ENCODE measurements around the gene GPR52.
A peak's percentile ranks its signal among the peaks of the same experiment; 100 is the strongest.

The GPR52 gene

DNA sequence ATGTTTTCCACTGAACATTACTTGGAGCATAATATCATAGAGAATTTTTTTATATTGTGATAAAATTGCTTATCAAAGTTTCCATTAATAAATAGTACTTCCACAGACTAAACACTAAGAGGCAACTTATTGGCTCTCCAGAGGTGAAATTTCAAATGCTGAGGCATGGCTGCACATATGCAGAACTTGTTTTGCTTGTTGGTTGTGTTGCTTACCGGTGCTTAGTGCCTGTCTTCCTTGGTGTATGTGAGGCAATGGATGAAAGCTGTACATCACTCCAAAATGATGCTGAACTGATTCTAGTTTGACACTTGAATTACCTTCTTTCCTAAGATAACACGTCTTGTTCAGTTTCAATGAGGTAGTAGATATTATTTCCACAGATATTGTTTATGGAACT is 29.8 kb upstream of the GPR52 start:
- TF ChIP-seq, protein P1, sequence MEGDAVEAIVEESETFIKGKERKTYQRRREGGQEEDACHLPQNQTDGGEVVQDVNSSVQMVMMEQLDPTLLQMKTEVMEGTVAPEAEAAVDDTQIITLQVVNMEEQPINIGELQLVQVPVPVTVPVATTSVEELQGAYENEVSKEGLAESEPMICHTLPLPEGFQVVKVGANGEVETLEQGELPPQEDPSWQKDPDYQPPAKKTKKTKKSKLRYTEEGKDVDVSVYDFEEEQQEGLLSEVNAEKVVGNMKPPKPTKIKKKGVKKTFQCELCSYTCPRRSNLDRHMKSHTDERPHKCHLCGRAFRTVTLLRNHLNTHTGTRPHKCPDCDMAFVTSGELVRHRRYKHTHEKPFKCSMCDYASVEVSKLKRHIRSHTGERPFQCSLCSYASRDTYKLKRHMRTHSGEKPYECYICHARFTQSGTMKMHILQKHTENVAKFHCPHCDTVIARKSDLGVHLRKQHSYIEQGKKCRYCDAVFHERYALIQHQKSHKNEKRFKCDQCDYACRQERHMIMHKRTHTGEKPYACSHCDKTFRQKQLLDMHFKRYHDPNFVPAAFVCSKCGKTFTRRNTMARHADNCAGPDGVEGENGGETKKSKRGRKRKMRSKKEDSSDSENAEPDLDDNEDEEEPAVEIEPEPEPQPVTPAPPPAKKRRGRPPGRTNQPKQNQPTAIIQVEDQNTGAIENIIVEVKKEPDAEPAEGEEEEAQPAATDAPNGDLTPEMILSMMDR (IDR thresholded peaks at IDR 0.05; ENCODE audit: unreplicated experiment in 3 of 3), result no peak
- H3K9me3 Mint-ChIP-seq, result no peaks in the 10 kb centered on the region
- no peak overlapping the region for H3K27ac Mint-ChIP-seq
- no peak overlapping the region for H3K4me3 Mint-ChIP-seq
- no peaks in the 10 kb centered on the region for H3K27me3 Mint-ChIP-seq (ENCODE audit: low read depth)
- H3K4me1 Mint-ChIP-seq, result no peaks in the 10 kb centered on the region
- H3K36me3 Mint-ChIP-seq (ENCODE audit: low read depth), result no peaks in the 10 kb centered on the region

DNA sequence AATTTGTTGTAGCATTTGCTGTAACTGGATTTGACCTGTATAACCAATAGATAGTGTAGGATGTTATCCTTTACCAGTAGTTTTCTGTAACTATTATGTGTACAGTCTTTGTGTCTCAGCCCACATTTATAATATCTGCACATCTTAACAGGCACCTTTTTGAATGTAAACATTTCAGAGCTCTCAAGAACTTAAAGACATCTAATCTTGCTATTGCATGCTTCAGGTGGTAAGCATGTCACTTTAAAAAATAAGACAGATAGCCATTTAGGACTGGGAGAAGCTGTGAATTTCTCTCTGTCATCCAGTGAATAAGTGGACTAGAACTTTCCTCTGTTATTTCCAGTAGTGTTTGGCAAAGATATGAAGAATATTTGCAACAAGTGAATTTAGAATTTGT is 22.6 kb upstream of the GPR52 start:
- Mint-ChIP-seq H3K36me3 (ENCODE audit: low read depth) (no peaks in the 10 kb centered on the region), H3K4me1 (peaks cover 9% of the 10 kb centered on the region), H3K4me3 (no peak overlapping the region), H3K9me3 (no peaks in the 10 kb centered on the region), H3K27ac (no peak overlapping the region), H3K27me3 (ENCODE audit: low read depth) (no peaks in the 10 kb centered on the region)
- TF ChIP-seq, protein P1 (IDR thresholded peaks at IDR 0.05; ENCODE audit: unreplicated experiment in 3 of 3), result no peak

DNA sequence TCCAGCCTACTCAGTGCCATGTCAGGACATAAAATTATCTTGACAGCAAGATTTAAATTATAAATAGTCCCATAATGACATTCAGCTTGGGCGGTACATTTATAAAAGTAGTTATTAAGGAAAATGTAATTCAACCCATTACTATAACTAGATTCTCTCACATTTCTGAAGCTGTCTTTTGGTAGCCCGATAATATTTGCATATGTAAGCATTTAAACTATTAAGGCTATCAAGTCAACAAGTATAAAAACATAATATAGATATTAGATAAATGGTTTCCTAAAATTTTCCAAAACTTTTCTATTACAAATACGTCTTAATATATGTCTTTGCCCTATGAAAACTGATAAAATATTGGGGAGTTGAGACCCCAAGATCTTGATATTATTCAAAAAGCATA is 21.6 kb upstream of the GPR52 start:
- Mint-ChIP-seq H3K27me3 (ENCODE audit: low read depth) (no peaks in the 10 kb centered on the region), H3K4me3 (no peak overlapping the region), H3K4me1 (peaks cover 9% of the 10 kb centered on the region), H3K9me3 (no peaks in the 10 kb centered on the region), H3K36me3 (ENCODE audit: low read depth) (no peaks in the 10 kb centered on the region), H3K27ac (no peak overlapping the region)
- TF ChIP-seq, protein P1 (IDR thresholded peaks at IDR 0.05; ENCODE audit: unreplicated experiment in 3 of 3), result no peak

DNA sequence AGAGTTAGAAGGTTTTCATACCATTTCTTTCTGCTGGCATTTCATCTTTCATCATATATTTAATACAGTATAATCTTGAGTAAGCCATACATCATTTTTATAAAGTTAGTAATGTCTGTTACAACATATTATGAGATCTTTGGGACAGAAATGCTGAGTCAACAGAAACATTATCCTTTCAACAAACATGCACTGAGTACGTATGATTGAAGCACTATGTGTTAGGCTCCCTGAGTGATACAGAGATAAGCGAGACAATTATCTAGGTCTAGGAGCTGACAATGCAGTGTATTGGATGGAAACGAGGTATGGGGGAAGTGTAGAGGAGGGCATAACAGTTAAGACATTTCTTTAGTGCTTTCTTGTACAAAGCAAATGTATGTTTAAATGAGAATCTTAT is 19.7 kb upstream of the GPR52 start:
- no peak overlapping the region for H3K4me3 Mint-ChIP-seq
- TF ChIP-seq, protein P1 (IDR thresholded peaks at IDR 0.05; ENCODE audit: unreplicated experiment in 3 of 3), result no peak
- no peaks in the 10 kb centered on the region for H3K36me3 Mint-ChIP-seq (ENCODE audit: low read depth)
- H3K27ac Mint-ChIP-seq, result peak overlapping the region in 1 of 3 experiments; percentile 1
- peaks cover 9% of the 10 kb centered on the region for H3K4me1 Mint-ChIP-seq
- H3K27me3 Mint-ChIP-seq (ENCODE audit: low read depth), result no peaks in the 10 kb centered on the region
- no peaks in the 10 kb centered on the region for H3K9me3 Mint-ChIP-seq

DNA sequence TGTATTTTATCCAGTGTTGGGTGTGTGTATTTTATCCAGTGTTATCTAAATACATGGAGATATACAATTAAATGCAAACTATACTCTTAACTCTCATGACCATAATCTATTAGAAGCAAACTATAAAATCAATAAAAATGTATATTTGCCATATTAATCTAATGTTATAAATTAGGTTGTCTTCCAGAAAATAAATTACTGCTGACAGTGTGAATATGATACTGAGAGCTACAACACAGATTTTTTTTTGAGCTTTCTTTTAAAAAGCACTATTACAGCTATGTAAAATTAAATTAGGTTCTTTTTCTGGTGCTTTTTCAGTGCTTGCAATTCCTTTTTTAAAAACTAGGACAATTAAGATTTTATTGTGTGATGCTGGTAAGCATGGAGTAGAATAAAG is 19.0 kb upstream of the GPR52 start:
- no peaks in the 10 kb centered on the region for H3K36me3 Mint-ChIP-seq (ENCODE audit: low read depth)
- no peak overlapping the region for H3K27ac Mint-ChIP-seq
- H3K4me1 Mint-ChIP-seq, result peaks cover 5% of the 10 kb centered on the region
- no peaks in the 10 kb centered on the region for H3K27me3 Mint-ChIP-seq (ENCODE audit: low read depth)
- H3K4me3 Mint-ChIP-seq, result no peak overlapping the region
- no peaks in the 10 kb centered on the region for H3K9me3 Mint-ChIP-seq
- TF ChIP-seq, protein P1 (IDR thresholded peaks at IDR 0.05; ENCODE audit: unreplicated experiment in 3 of 3), result no peak

DNA sequence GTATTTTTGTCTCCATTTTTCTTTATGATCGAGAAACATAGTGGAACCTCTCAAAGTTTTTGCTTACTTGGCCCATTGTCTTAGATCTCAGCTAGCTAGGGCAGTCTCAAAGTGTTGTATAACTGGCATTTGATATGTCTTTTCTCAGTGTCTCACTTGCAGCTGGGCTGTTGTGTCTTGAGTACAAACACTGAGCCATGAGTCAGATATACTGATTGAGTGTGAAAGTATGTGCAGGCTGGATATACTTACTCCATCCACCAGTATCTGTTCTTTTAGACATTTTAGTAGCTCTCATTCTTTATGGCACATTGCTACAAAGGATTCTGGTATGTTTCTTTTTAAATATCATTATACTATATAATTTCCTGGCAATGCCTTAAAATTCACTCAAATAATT is 14.3 kb upstream of the GPR52 start:
- TF ChIP-seq, protein P1 (IDR thresholded peaks at IDR 0.05; ENCODE audit: unreplicated experiment in 3 of 3), result no peak
- H3K36me3 Mint-ChIP-seq (ENCODE audit: low read depth), result no peaks in the 10 kb centered on the region
- no peak overlapping the region for H3K4me3 Mint-ChIP-seq

More for the DNA sequence above, 14.3 kb upstream of the GPR52 start:
- peaks cover 9% of the 10 kb centered on the region for H3K9me3 Mint-ChIP-seq
- H3K27me3 Mint-ChIP-seq (ENCODE audit: low read depth), result no peaks in the 10 kb centered on the region
- H3K4me1 Mint-ChIP-seq, result no peaks in the 10 kb centered on the region
- H3K27ac Mint-ChIP-seq, result no peak overlapping the region
